Mesenteric fat pad (tissue), 1 donor: ENCODE results near the gene SLC27A4. TPM values are rescaled to one million over a fixed set of nuclear protein-coding genes. Genes with fewer than 3 reads are reported as not detected.

Source experiments
- microRNA-seq: library from miRNA; unstranded; fragments of <30 nt; microRNA quantifications from one replicate; pipeline ENCODE4 v1.2.0, GENCODE V29; 2020; ENCODE audit warnings: borderline number of aligned reads
- total RNA-seq: library from RNA; stranded (reverse); fragmentation: NEBNext Ultra II Directional; extraction: Animal tissue kit (Norgen Biotek cat#: 25700); gene quantifications from one replicate; pipeline ENCODE4 v1.2.1, GENCODE V29; 2021
- donor health status: DM: yes; HTN: yes; CAD: no.

SLC27A4 gene
- total RNA-seq, 1 donor from 2014 or later = 27.9 TPM

Small RNA genes within 50 kb of the gene (microRNA-seq; reads per million reads assigned to microRNA genes)
- not detected for gene MIR219B

Other genes with a start within 250 kb of the SLC27A4 start
- 59.5 TPM for gene PTGES2, start 212.8 kb upstream of the SLC27A4 start, total RNA-seq
- gene LCN2, start 191.1 kb upstream of the SLC27A4 start, total RNA-seq = 0.64 TPM
- 63.7 TPM for gene BBLN, start 180.3 kb upstream of the SLC27A4 start, total RNA-seq
- gene CIZ1, start 149.0 kb upstream of the SLC27A4 start, total RNA-seq = 100.0 TPM
- 24.1 TPM for gene DNM1, start 137.1 kb upstream of the SLC27A4 start, total RNA-seq
- gene GOLGA2, start 64.5 kb upstream of the SLC27A4 start, total RNA-seq = 130 TPM
- gene SWI5, start 64.3 kb upstream of the SLC27A4 start, total RNA-seq = 16.0 TPM
- 25.0 TPM for gene TRUB2, start 18.1 kb upstream of the SLC27A4 start, total RNA-seq
- gene COQ4, start 17.7 kb upstream of the SLC27A4 start, total RNA-seq = 25.7 TPM
- 55.7 TPM for gene URM1, start 30.8 kb downstream of the SLC27A4 start, total RNA-seq
- 46.0 TPM for gene CERCAM, start 80.3 kb downstream of the SLC27A4 start, total RNA-seq
- 18.6 TPM for gene ODF2, start 115.5 kb downstream of the SLC27A4 start, total RNA-seq
- 19.0 TPM for gene GLE1, start 164.2 kb downstream of the SLC27A4 start, total RNA-seq
- gene SPTAN1, start 212.1 kb downstream of the SLC27A4 start, total RNA-seq = 361 TPM